IMR-90 (cell line): ENCODE data around the gene EDEM3.

ENCODE experiments used
- BHLHE40 ChIP-seq: fragments of 150-350 bp; IDR thresholded peaks from 2 replicates; pipeline ENCODE4 v1.6.1; 2016; ENCODE audit warnings: mild to moderate bottlenecking, low read depth, low read length
- CEBPB ChIP-seq: IDR thresholded peaks from 2 replicates; pipeline ENCODE4 v1.6.1; 2012; ENCODE audit warnings: low read depth, low read length, improper control_type of control experiment
- CTCF ChIP-seq: conservative IDR thresholded peaks from 2 replicates; pipeline ENCODE4 v1.5.1; 2012; ENCODE audit warnings: mild to moderate bottlenecking, low read depth, low read length, improper control_type of control experiment
- FOS ChIP-seq: fragments of 150-350 bp; IDR thresholded peaks from 2 replicates; pipeline ENCODE4 v1.6.1; 2016; ENCODE audit warnings: low read depth, low read length
- MXI1 ChIP-seq: IDR thresholded peaks from 2 replicates; pipeline ENCODE4 v1.6.1; 2012; ENCODE audit warnings: low read depth, mild to moderate bottlenecking, low read length, moderate library complexity, borderline replicate concordance
- POLR2A ChIP-seq: IDR thresholded peaks from 2 replicates; pipeline ENCODE4 v1.6.1; 2012; ENCODE audit warnings: mild to moderate bottlenecking, low read depth, low read length
- RAD21 ChIP-seq: IDR thresholded peaks from 2 replicates; pipeline ENCODE4 v1.6.1; 2012; ENCODE audit warnings: low read length, improper control_type of control experiment
- RCOR1 ChIP-seq: IDR thresholded peaks from 2 replicates; pipeline ENCODE4 v1.6.1; 2012; ENCODE audit warnings: mild to moderate bottlenecking, low read length, improper control_type of control experiment; ENCODE audit not compliant: insufficient replicate concordance
- RFX5 ChIP-seq: IDR thresholded peaks from 2 replicates; pipeline ENCODE4 v1.8.0; 2012; ENCODE audit warnings: low read depth, mild to moderate bottlenecking, low read length, moderate library complexity
- SMC3 ChIP-seq: fragments of 150-350 bp; IDR thresholded peaks from 2 replicates; pipeline ENCODE4 v1.6.1; 2016; ENCODE audit warnings: low read depth, mild to moderate bottlenecking, antibody characterized with exemption, low read length, moderate library complexity
- TF ChIP-seq, protein P1 (sequence below): fragments of 150-350 bp; IDR thresholded peaks from 2 replicates; pipeline ENCODE4 v1.6.1; 2016; ENCODE audit warnings: low read depth, mild to moderate bottlenecking, low read length, moderate library complexity, borderline replicate concordance
- TF ChIP-seq, protein P2 (sequence below): fragments of 150-350 bp; IDR thresholded peaks from 2 replicates; pipeline ENCODE4 v1.6.1; 2017; ENCODE audit warnings: mild to moderate bottlenecking, antibody characterized with exemption, low read length, low read depth

- TF ChIP-seq POLR2A: no peak
- TF ChIP-seq CTCF: no peak
- TF ChIP-seq RAD21: no peak
- TF ChIP-seq BHLHE40: no peak
- TF ChIP-seq SMC3: no peak
- TF ChIP-seq RFX5: no peak
- TF ChIP-seq CEBPB: no peak
- TF ChIP-seq, protein P1, sequence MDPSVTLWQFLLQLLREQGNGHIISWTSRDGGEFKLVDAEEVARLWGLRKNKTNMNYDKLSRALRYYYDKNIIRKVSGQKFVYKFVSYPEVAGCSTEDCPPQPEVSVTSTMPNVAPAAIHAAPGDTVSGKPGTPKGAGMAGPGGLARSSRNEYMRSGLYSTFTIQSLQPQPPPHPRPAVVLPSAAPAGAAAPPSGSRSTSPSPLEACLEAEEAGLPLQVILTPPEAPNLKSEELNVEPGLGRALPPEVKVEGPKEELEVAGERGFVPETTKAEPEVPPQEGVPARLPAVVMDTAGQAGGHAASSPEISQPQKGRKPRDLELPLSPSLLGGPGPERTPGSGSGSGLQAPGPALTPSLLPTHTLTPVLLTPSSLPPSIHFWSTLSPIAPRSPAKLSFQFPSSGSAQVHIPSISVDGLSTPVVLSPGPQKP: no peak
- TF ChIP-seq RCOR1: no peak
- TF ChIP-seq MXI1: no peak
- no peak for TF ChIP-seq FOS
- TF ChIP-seq, protein P2, sequence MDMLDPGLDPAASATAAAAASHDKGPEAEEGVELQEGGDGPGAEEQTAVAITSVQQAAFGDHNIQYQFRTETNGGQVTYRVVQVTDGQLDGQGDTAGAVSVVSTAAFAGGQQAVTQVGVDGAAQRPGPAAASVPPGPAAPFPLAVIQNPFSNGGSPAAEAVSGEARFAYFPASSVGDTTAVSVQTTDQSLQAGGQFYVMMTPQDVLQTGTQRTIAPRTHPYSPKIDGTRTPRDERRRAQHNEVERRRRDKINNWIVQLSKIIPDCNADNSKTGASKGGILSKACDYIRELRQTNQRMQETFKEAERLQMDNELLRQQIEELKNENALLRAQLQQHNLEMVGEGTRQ: no peak
Measured at GRCh38 chr1:184759112-184759511, 4.5 kb upstream of the EDEM3 start.
